HepG2 (cell line): Measurements from ENCODE around the gene ERP27. TPM values are rescaled to one million over a fixed set of nuclear protein-coding genes. Genes with fewer than 3 reads are reported as not detected.

Experiments
- ATAC-seq: fragments of 200-7000 bp; cut with Tn5 transposase; 3 replicates; pipeline ENCODE4 v1.9.1; 2020; ENCODE audit warnings: mild to moderate bottlenecking, moderate library complexity
- BruUV-seq: library from RNA; stranded (reverse); fragments of 400-500 nt; replicated peaks from 2 replicates; lab custom pipeline; 2021; lab: Mats Ljungman, UMichigan
- CTCF ChIA-PET: fragments of 300-600 bp; formaldehyde crosslinking; extraction: SDS; loops from one replicate; lab custom pipeline; 2021; ENCODE audit warnings: low total read pairs, inconsistent platforms, low intra/inter-chr PET ratio; lab: Yijun Ruan, JAX
- POLR2A ChIA-PET: fragments of 350-600 bp; sonication (Branson Sonifier 250); formaldehyde crosslinking; loops from one replicate; lab custom pipeline; 2020; ENCODE audit warnings: antibody characterized with exemption, inconsistent platforms; lab: Yijun Ruan, JAX
- DNase-seq: peaks from one replicate; pipeline ENCODE4 v3.0.0-alpha.2; 2015; ENCODE audit warnings: low spot score
- FAIRE-seq: peaks from 3 replicates; lab custom pipeline; 2011; peaks lifted over from hg19 to GRCh38; lab: Jason Lieb, UNC
- H2AFZ ChIP-seq: one replicate; pipeline ENCODE4 v1.6.1; 2011; ENCODE audit warnings: low read length, inconsistent platforms
- H3K27ac ChIP-seq: fragments of 300-600 bp; 3 replicates; pipeline ENCODE4 v1.8.0; 2011; ENCODE audit warnings: mixed run types, mild to moderate bottlenecking, mixed read lengths, low read length, inconsistent platforms; ENCODE audit not compliant: insufficient read depth; ENCODE audit errors: extremely low read length
- H3K27me3 ChIP-seq, 2 experiments: fragments of 200-600 bp in 1 of 2; 2 replicates in 1 of 2; 3 replicates in 1 of 2; pipeline versions ENCODE4 v1.6.0 to v1.8.0; 2011; ENCODE audit warnings: low read length in 2 of 2, mild to moderate bottlenecking in 2 of 2, moderate library complexity in 2 of 2, inconsistent platforms in 1 of 2; ENCODE audit not compliant: insufficient read depth in 2 of 2, control insufficient read depth in 1 of 2
- H3K36me3 ChIP-seq, 2 experiments: fragments of 200-600 bp in 1 of 2; replicated peaks in 1 of 2; 2 replicates in 1 of 2; 3 replicates in 1 of 2; pipeline versions ENCODE4 v1.5.1 to v1.8.0; 2011; ENCODE audit warnings: low read length in 2 of 2, inconsistent platforms in 1 of 2; ENCODE audit not compliant: insufficient read depth in 2 of 2, control insufficient read depth in 1 of 2
- H3K4me1 ChIP-seq: 2 replicates; pipeline ENCODE4 v1.5.1; 2012; ENCODE audit warnings: low read length, inconsistent platforms; ENCODE audit not compliant: insufficient read depth
- H3K4me2 ChIP-seq: 2 replicates; pipeline ENCODE4 v1.6.0; 2011; ENCODE audit warnings: low read depth, low read length, inconsistent platforms
- H3K4me3 ChIP-seq, 3 experiments: fragments of 200-600 bp in 1 of 3; sonication (generic), shearing (Covaris generic) in 1 of 3; replicated peaks in 1 of 3; 2 replicates each; pipeline ENCODE4 v1.5.1; 2011 to 2016; ENCODE audit warnings: low read length in 3 of 3, inconsistent platforms in 2 of 3, low read depth in 2 of 3, mild to moderate bottlenecking in 2 of 3, control low read depth in 1 of 3, mixed read lengths in 1 of 3; ENCODE audit not compliant: insufficient read depth in 1 of 3
- H3K79me2 ChIP-seq: one replicate; pipeline ENCODE4 v1.6.1; 2011; ENCODE audit warnings: low read length, inconsistent platforms; ENCODE audit not compliant: insufficient read depth
- H3K9ac ChIP-seq: 2 replicates; pipeline ENCODE4 v1.6.0; 2011; ENCODE audit warnings: mild to moderate bottlenecking, low read depth, low read length, inconsistent platforms; ENCODE audit not compliant: insufficient read depth
- H3K9me3 ChIP-seq: 2 replicates; pipeline ENCODE4 v1.5.1; 2012; ENCODE audit warnings: mild to moderate bottlenecking, low read length
- H4K20me1 ChIP-seq: 2 replicates; pipeline ENCODE4 v1.6.0; 2011; ENCODE audit warnings: inconsistent platforms, mild to moderate bottlenecking, low read length, moderate library complexity; ENCODE audit not compliant: insufficient read depth
- ATF7 ChIP-seq, 2 experiments: fragments of 450-650 bp in 1 of 2; sonication (generic) in 1 of 2; formaldehyde crosslinking in 1 of 2; IDR thresholded peaks; 2 replicates each; pipeline versions ENCODE4 v1.4.0 to v1.6.1; 2016 to 2020; ENCODE audit warnings: antibody characterized with exemption in 1 of 2, mild to moderate bottlenecking in 1 of 2, missing genetic modification reagents in 1 of 2
- CTCF ChIP-seq: sonication (generic); formaldehyde crosslinking; IDR thresholded peaks from 2 replicates; pipeline ENCODE4 v1.5.0; 2020; ENCODE audit warnings: mild to moderate bottlenecking, missing genetic modification reagents, moderate library complexity
- KLF12 ChIP-seq: sonication (generic); formaldehyde crosslinking; IDR thresholded peaks from 2 replicates; pipeline ENCODE4 v1.4.0; 2020; ENCODE audit warnings: missing genetic modification reagents, borderline replicate concordance
- RBM39 ChIP-seq: fragments of 200-400 bp; formaldehyde crosslinking; IDR thresholded peaks from one replicate; pipeline ENCODE4 v1.6.1; 2018; ENCODE audit warnings: antibody characterized with exemption, mild to moderate bottlenecking, low read depth, low read length; ENCODE audit not compliant: poor library complexity, severe bottlenecking
- STAG1 ChIP-seq: sonication (generic); formaldehyde crosslinking; IDR thresholded peaks from 2 replicates; pipeline ENCODE4 v1.4.0; 2020; ENCODE audit warnings: missing genetic modification reagents
- ZNF547 ChIP-seq: sonication (generic); formaldehyde crosslinking; IDR thresholded peaks from 2 replicates; pipeline ENCODE4 v1.5.1; 2020; ENCODE audit warnings: mild to moderate bottlenecking, missing genetic modification reagents
- ZNF558 ChIP-seq: sonication (generic); formaldehyde crosslinking; IDR thresholded peaks from 2 replicates; pipeline ENCODE4 v1.9.0; 2022; ENCODE audit warnings: mild to moderate bottlenecking, missing genetic modification reagents, borderline replicate concordance
- WGBS: methylation state at CpG from one replicate; pipeline ENCODE4 v1.1.6; 2017; ENCODE audit warnings: low lambda C conversion rate; 5-methylcytosine and 5-hydroxymethylcytosine counted together
- in situ Hi-C: cut with HindIII; loops from 2 replicates; pipeline ENCODE4 v1.10.0; 2017; ENCODE audit warnings: low pct_unique_long_range_greater_than_20kb; ENCODE audit not compliant: extremely low pct_ligation_motif_present
- intact Hi-C: fragments of 100-400 bp; cut with micrococcal nuclease; formaldehyde crosslinking; loops from one replicate; pipeline ENCODE4 v1.10.0; 2022; ENCODE audit not compliant: unreplicated experiment
- polyA plus RNA-seq, 8 experiments: library from polyadenylated mRNA; depleted of rRNA in 3 of 8; stranded (reverse) in 7 of 8; unstranded in 1 of 8; fragments of >200 nt; fragmentation: Illumina TruSeq in 4 of 8; extraction: Trizol in 4 of 8; gene quantifications; 2 replicates each; pipeline versions ENCODE4 v1.2.1 to v1.2.3, GENCODE V29; 2011 to 2016; ENCODE audit warnings: low read depth in 4 of 8, missing spikeins in 1 of 8, mixed read lengths in 1 of 8; ENCODE audit not compliant: insufficient read depth in 1 of 8
- total RNA-seq, 5 experiments: library from RNA; depleted of rRNA; stranded (reverse); fragments of >200 nt; fragmentation: Illumina TruSeq; extraction: Trizol; gene quantifications; 2 replicates each; pipeline ENCODE4 v1.2.3, GENCODE V29; 2016; ENCODE audit warnings: low read depth in 1 of 5
- TF ChIP-seq, protein P1 (sequence below): sonication (generic); formaldehyde crosslinking; IDR thresholded peaks from 2 replicates; pipeline ENCODE4 v1.4.0; 2020; ENCODE audit warnings: missing genetic modification reagents
- TF ChIP-seq, protein P2 (sequence below): sonication (generic); formaldehyde crosslinking; IDR thresholded peaks from 2 replicates; pipeline ENCODE4 v1.5.0; 2020; ENCODE audit warnings: mild to moderate bottlenecking, missing genetic modification reagents, borderline replicate concordance
- TF ChIP-seq, protein P3 (sequence below): sonication (generic); formaldehyde crosslinking; IDR thresholded peaks from 2 replicates; pipeline ENCODE4 v1.8.1; 2023; ENCODE audit warnings: missing genetic modification reagents, mild to moderate bottlenecking, borderline replicate concordance

Gene ERP27
- total and polyA plus RNA-seq, 2 of the 13 experiments (the other 11 are each of a cell fraction or from before 2014, with no cell fraction given): 1.8 to 6.6 TPM

DNA sequence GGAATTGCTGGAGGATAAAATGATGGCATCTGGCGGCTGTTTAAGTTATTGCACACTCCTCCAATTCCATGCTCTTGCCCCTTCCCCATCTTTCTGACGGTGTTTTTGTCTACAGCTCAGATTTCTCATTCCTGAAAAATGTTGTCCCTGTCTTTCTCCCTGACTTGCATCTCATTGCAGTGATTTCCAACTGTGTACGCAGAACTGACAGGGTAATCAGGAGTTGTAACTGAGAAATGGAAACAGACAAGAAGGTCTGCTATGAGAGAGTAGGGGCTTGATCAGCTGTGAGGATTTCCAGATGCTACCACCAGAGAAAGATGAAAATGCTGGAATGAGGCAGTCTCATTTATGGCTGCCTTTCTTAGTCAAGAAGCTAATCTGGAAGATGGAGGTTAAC, 1.3 kb downstream of the ERP27 start:
- no TSS peak for BruUV-seq
- WGBS: 66% methylated on average over 3 of the region's 3 CpGs
- H3K9me3 ChIP-seq: no peaks in the 10 kb centered on the region
- H2AFZ ChIP-seq: no peak overlapping the region
- peaks cover 12% of the 10 kb centered on the region; the same call in 1 of the 2 replicates for H3K4me1 ChIP-seq
- intact Hi-C loops (loop anchor here (5.0 kb wide), 1 partner anchor 90 kb away; no protein-coding TSS in a partner anchor), in situ Hi-C loops (no loop called here)
- H4K20me1 ChIP-seq: no peaks in the 10 kb centered on the region
- no peak for FAIRE-seq
- H3K27ac ChIP-seq: no peak overlapping the region
- no peak overlapping the region for H3K4me2 ChIP-seq
- no peak overlapping the region for H3K4me3 ChIP-seq
- ChIA-PET CTCF (interaction anchor here (1.0 kb wide), 1 partner anchor 59 kb away, joined by 3 read pairs; no protein-coding TSS in a partner anchor), POLR2A (no interaction called here)
- H3K79me2 ChIP-seq: no peaks in the 10 kb centered on the region
- TF ChIP-seq ZNF547 (CRISPR knock-in tag): no peak
- TF ChIP-seq RBM39: no peak
- DNase-seq: no peak
- no peak for ATAC-seq
- H3K9ac ChIP-seq: no peak overlapping the region
- H3K36me3 ChIP-seq: no peaks in the 10 kb centered on the region
- no peaks in the 10 kb centered on the region for H3K27me3 ChIP-seq

DNA sequence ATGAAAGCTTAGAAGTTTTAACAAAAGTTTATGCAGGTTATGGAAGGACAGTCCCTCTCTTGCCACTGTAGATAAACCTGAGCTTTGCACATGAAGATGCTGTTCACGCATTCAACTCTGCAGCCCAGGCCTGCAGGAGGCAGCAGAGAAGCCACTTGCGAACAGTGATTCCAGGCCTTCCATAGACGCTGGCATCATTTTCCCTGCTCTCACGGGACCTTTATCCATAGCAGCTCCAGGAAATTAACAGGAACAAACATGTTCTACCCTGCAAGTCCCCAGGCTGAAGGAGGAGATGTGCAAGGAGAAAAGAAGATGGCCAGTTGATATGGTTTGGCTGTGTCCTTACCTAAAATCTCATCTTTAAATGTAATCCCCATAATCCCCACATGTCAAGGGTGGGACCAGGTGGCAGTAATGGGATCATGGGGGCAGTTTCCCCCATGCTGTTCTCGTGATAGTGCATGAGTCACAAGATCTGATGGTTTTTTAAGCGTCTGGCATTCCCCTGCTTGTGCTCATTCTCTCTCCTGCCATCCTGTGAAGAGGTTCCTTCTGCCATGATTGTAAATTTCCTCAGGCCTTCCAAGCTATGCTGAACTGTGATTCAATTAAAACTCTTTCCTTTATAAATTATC, 2.0 kb downstream of the ERP27 start:
- Histone ChIP-seq H3K4me3 (no peak overlapping the region), H3K27me3 (no peaks in the 10 kb centered on the region), H3K9me3 (no peaks in the 10 kb centered on the region), H3K4me1 (peaks cover 12% of the 10 kb centered on the region; the same call in 1 of the 2 replicates), H4K20me1 (no peaks in the 10 kb centered on the region), H3K36me3 (no peaks in the 10 kb centered on the region), H3K4me2 (no peak overlapping the region), H3K79me2 (no peaks in the 10 kb centered on the region), H2AFZ (no peak overlapping the region), H3K27ac (no peak overlapping the region), H3K9ac (no peak overlapping the region)
- no TSS peak for BruUV-seq
- ATAC-seq: peak; percentile 81
- in situ Hi-C loops (no loop called here), intact Hi-C loops (loop anchor here (5.0 kb wide), 1 partner anchor 89 kb away; no protein-coding TSS in a partner anchor)
- POLR2A ChIA-PET: no interaction called here
- no peak for FAIRE-seq
- TF ChIP-seq ZNF558 (CRISPR knock-in tag) (no peak), STAG1 (CRISPR knock-in tag) (peak; percentile 16; the same call in 1 of the 2 replicates), KLF12 (CRISPR knock-in tag) (no peak), CTCF (CRISPR knock-in tag) (peak; percentile 41), ATF7 (IDR thresholded peaks at IDR 0.05) (no peak), ATF7 (CRISPR knock-in tag; IDR thresholded peaks at IDR 0.05) (no peak)
- TF ChIP-seq, protein P1, sequence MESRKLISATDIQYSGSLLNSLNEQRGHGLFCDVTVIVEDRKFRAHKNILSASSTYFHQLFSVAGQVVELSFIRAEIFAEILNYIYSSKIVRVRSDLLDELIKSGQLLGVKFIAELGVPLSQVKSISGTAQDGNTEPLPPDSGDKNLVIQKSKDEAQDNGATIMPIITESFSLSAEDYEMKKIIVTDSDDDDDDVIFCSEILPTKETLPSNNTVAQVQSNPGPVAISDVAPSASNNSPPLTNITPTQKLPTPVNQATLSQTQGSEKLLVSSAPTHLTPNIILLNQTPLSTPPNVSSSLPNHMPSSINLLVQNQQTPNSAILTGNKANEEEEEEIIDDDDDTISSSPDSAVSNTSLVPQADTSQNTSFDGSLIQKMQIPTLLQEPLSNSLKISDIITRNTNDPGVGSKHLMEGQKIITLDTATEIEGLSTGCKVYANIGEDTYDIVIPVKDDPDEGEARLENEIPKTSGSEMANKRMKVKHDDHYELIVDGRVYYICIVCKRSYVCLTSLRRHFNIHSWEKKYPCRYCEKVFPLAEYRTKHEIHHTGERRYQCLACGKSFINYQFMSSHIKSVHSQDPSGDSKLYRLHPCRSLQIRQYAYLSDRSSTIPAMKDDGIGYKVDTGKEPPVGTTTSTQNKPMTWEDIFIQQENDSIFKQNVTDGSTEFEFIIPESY: peak; percentile 56; the same call in 1 of the 2 replicates
- TF ChIP-seq, protein P2, sequence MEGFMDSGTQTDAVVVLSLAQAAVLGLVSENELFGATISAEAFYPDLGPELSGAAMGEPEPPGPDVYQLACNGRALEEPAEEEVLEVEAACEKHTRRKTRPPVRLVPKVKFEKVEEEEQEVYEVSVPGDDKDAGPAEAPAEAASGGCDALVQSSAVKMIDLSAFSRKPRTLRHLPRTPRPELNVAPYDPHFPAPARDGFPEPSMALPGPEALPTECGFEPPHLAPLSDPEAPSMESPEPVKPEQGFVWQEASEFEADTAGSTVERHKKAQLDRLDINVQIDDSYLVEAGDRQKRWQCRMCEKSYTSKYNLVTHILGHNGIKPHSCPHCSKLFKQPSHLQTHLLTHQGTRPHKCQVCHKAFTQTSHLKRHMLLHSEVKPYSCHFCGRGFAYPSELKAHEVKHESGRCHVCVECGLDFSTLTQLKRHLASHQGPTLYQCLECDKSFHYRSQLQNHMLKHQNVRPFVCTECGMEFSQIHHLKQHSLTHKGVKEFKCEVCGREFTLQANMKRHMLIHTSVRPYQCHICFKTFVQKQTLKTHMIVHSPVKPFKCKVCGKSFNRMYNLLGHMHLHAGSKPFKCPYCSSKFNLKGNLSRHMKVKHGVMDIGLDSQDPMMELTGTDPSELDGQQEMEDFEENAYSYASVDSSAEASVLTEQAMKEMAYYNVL (CRISPR knock-in tag): no peak
- TF ChIP-seq, protein P3, sequence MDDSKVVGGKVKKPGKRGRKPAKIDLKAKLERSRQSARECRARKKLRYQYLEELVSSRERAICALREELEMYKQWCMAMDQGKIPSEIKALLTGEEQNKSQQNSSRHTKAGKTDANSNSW (CRISPR knock-in tag): no peak
- 58% methylated on average over 5 of the region's 6 CpGs for whole genome bisulfite sequencing
- DNase-seq: no peak
- CTCF ChIA-PET: no interaction called here
